ENCODE measurements around the gene METTL8. TPM values are rescaled to one million over a fixed set of nuclear protein-coding genes. Genes with fewer than 3 reads are reported as not detected.

The METTL8 gene
- total RNA-seq, 1 experiment from 2014 or later, result 27.7 TPM

- Histone ChIP-seq H3K4me3 (ENCODE audit: low read depth in 2 of 2, low read length in 2 of 2) (peak within 1 kb of the TSS; percentile 95), H3K27ac (ENCODE audit: low read length) (peak within 1 kb of the TSS; percentile 96), H3K4me1 (ENCODE audit: control insufficient read depth, insufficient read depth, low read length) (peaks cover 10% of the 10 kb centered on the region), H3K36me3 (ENCODE audit: control insufficient read depth, insufficient read depth, low read length) (peaks cover 4% of the 10 kb centered on the region; the same call in 1 of the 2 replicates), H3K27me3 (ENCODE audit: control insufficient read depth, insufficient read depth, low read length) (no peaks in the 10 kb centered on the region), H3K9me3 (ENCODE audit: control insufficient read depth, insufficient read depth, low read depth, low read length) (peaks cover 7% of the 10 kb centered on the region; the same call in 1 of the 2 replicates)
- intact Hi-C loops (cut with micrococcal nuclease; ENCODE audit: unreplicated experiment), result loop anchor here (5.0 kb wide), 2 partner anchors 447 to 462 kb away; no protein-coding TSS in a partner anchor
- ATAC-seq, result peak; percentile 98
- ChIA-PET POLR2A (interaction anchor here (0.6 kb wide), 1 partner anchor 504 kb away, joined by 3 read pairs; no protein-coding TSS in a partner anchor), CTCF (interaction anchor here (0.6 kb wide), 1 partner anchor 112 kb away, joined by 11 read pairs; no protein-coding TSS in a partner anchor)
- peak; percentile 81 for DNase-seq (ENCODE audit: low read depth, low spot score)
- in situ Hi-C loops (cut with HindIII; ENCODE audit: low pct_unique_long_range_greater_than_20kb, low sequenced_read_pairs), result no loop called here
- TF ChIP-seq, protein P1, sequence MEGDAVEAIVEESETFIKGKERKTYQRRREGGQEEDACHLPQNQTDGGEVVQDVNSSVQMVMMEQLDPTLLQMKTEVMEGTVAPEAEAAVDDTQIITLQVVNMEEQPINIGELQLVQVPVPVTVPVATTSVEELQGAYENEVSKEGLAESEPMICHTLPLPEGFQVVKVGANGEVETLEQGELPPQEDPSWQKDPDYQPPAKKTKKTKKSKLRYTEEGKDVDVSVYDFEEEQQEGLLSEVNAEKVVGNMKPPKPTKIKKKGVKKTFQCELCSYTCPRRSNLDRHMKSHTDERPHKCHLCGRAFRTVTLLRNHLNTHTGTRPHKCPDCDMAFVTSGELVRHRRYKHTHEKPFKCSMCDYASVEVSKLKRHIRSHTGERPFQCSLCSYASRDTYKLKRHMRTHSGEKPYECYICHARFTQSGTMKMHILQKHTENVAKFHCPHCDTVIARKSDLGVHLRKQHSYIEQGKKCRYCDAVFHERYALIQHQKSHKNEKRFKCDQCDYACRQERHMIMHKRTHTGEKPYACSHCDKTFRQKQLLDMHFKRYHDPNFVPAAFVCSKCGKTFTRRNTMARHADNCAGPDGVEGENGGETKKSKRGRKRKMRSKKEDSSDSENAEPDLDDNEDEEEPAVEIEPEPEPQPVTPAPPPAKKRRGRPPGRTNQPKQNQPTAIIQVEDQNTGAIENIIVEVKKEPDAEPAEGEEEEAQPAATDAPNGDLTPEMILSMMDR (IDR thresholded peaks at IDR 0.05), result peak; percentile 38; the same call in 1 of the 2 replicates
- TF ChIP-seq POLR2AphosphoS5 (IDR thresholded peaks at IDR 0.05; ENCODE audit: low read depth, low read length) (peak; percentile 65; the same call in 1 of the 2 replicates), REST (IDR thresholded peaks at IDR 0.05; ENCODE audit: insufficient read depth in 1 of 2, low read depth in 2 of 2, low read length in 1 of 2) (no peak), SIN3A (IDR thresholded peaks at IDR 0.05; ENCODE audit: borderline replicate concordance, insufficient read depth, low read depth, low read length) (peak; percentile 32; the same call in 1 of the 2 replicates), TCF7L2 (IDR thresholded peaks at IDR 0.05; ENCODE audit: low read depth, low read length) (no peak)
- no TSS peak for BruUV-seq (replicated peaks)
These were observed 511 bp upstream of the METTL8 start, which contains the start of gene DCAF17 for GRCh38 chr2:171434013-171434989. Gene DCAF17, plus strand, starts transcription at chr2:171434226. Its CDS starts 352 bp downstream, at chr2:171434578.

DNA sequence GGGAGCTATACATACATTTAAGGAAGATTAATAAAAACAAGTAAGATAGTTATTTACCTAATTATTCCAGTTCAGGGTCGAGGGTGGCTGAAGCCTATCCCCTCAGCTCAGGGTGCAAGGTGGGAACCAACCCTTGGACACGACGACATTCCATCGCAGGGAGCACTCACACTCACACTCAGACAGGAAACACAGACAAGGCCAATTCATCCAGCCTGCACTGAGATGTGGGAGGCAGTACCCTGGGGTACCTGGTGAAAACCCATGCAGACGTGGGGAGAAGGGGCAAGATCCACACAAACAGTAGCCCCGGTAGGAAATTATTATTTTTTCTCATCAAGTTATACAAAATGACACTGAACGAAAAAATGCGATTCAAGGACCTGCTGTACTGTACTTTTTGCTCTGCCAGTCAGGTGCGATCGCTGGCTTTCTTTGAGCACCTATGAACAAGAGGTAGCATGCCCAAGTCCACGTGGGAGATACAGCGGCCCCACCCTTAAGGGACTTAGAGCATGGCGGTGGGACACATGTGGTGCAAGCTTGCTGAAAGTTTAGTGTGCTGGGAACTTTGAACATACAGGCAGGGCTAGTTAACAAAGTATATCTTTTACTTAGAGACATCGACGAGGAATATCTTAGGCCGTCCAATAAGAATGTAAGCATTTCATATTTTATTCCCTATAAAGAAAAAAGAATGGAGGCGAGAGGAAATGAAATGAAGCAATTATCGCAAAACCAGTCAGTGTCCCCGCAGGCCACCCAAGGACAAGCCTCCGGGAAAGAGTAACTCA is 624 bp downstream of the METTL8 start:
- Histone ChIP-seq H3K36me3 (ENCODE audit: control insufficient read depth, insufficient read depth, low read length) (peaks cover 4% of the 10 kb centered on the region; the same call in 1 of the 2 replicates), H3K4me1 (ENCODE audit: control insufficient read depth, insufficient read depth, low read length) (peaks cover 10% of the 10 kb centered on the region), H3K4me3 (ENCODE audit: low read depth in 2 of 2, low read length in 2 of 2) (peak overlapping the region; percentile 95), H3K27me3 (ENCODE audit: control insufficient read depth, insufficient read depth, low read length) (no peaks in the 10 kb centered on the region), H3K9me3 (ENCODE audit: control insufficient read depth, insufficient read depth, low read depth, low read length) (peaks cover 7% of the 10 kb centered on the region; the same call in 1 of the 2 replicates), H3K27ac (ENCODE audit: low read length) (peak overlapping the region; percentile 96)
- ATAC-seq, result 0 out of 2 replicates have a peak, but pooled peaks have one; percentile 27
- ChIA-PET CTCF (no interaction called here), POLR2A (interaction anchor here (0.6 kb wide), 1 partner anchor 96 kb away, joined by 8 read pairs; no protein-coding TSS in a partner anchor)
- TF ChIP-seq, protein P1 (IDR thresholded peaks at IDR 0.05), result no peak
- TF ChIP-seq SIN3A (IDR thresholded peaks at IDR 0.05; ENCODE audit: borderline replicate concordance, insufficient read depth, low read depth, low read length), result no peak
- no peak for TF ChIP-seq TCF7L2 (IDR thresholded peaks at IDR 0.05; ENCODE audit: low read depth, low read length)
- no peak for TF ChIP-seq POLR2AphosphoS5 (IDR thresholded peaks at IDR 0.05; ENCODE audit: low read depth, low read length)
- no peak for TF ChIP-seq REST (IDR thresholded peaks at IDR 0.05; ENCODE audit: insufficient read depth in 1 of 2, low read depth in 2 of 2, low read length in 1 of 2)
- intact Hi-C loops (cut with micrococcal nuclease; ENCODE audit: unreplicated experiment), result loop anchor here (5.0 kb wide), 2 partner anchors 446 to 461 kb away; no protein-coding TSS in a partner anchor
- in situ Hi-C loops (cut with HindIII; ENCODE audit: low pct_unique_long_range_greater_than_20kb, low sequenced_read_pairs), result no loop called here
- BruUV-seq (replicated peaks), result TSS peak; percentile 67
- peak; percentile 24 for DNase-seq (ENCODE audit: low read depth, low spot score)
